Colon (tissue), 2 donors: ENCODE measurements around the gene PVALEF.

Experiments
- FAIRE-seq: peaks from 2 replicates; lab custom pipeline; 2012; peaks lifted over from hg19 to GRCh38; lab: Jason Lieb, UNC
- donor health status: control.
- donor health status: control.

PVALEF gene

GRCh38 chr17:81197409-81197795, 32.1 kb downstream of the PVALEF start:
- FAIRE-seq, result no peak

- no peak for FAIRE-seq
These were observed 32.7 kb downstream of the PVALEF start for GRCh38 chr17:81197831-81198490.

GRCh38 chr17:81198826-81199481, 33.6 kb downstream of the PVALEF start:
- FAIRE-seq, result no peak

DNA sequence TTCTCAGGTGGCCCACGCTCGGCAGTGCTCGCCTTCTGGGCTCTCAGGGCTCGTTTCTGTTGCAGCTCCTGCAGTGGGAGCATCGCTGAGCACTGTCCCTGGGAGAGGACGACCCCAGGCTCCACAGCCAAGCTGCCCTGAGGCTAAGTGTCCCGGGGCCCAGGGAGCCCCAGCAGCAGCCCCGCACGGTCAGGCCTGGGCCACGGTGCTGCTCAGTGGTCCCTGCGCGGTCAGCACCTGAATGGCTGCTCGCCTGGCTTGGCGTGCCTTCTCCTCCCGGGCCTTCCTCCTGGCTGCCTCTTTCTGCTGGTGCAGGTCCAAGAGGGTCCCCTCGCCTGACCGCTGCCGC, 34.1 kb downstream of the PVALEF start:
- FAIRE-seq, result no peak

DNA sequence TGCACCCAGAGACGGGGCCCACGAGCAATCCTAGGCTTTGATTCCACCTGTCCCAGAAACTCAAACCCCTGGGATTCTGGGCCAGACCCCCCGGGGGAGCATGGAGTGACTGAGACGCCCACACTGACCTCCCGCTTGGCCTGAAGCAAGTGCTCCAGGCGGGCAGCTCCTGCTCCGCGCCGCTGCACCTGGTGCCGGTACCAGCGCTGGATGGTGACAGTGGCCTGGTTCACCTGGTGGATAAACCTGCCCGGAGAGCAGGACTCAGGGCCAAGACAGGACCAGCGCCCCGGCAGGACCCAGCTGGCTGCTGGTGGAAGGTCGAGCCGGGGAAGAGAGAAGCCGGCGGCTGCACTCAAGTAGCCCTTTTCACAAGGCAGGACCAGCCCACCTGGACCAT, 34.9 kb downstream of the PVALEF start:
- FAIRE-seq, result no peak

DNA sequence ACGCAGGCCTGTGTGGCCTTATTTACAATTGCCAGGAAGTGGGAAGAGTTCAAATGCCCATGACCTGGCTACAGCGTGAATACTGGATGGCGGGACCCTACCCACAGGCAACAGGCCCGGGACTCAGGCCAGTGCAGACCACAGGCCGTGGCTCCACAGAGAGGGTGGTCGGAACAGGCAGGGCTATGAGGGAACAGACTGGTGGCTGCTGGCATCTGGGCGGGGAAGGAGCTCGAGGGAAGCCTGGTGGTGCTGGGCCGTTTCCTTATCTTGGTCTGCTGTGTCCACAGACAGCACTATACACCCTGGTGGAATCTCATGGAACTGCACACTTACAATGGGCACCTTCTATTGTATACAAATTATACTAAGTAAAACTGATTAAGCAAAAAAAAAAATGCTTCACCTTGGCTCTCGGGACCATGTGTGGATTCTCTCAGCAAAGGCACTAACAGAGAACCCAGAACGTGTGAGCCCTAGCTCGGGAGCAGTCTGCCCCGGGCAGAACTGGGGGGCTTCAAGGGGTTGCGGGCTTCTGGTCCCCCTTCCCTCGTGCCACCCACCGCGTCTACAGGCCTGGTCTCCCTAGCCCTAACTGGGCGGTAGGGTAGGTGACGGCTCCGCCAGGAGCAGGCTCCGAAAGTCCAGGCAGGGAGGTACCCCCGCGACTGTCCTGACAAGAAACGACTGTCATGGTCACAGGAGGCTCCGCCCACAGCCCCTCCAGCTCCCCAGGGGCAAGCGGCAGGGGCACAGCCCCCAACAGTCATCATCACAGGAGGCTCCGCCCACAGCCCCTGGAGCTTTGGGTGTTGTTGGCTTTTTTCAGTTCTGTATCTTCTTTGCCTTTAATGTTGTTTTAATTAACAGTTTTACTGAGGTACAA, 35.6 kb downstream of the PVALEF start:
- no peak for FAIRE-seq

- no peak for FAIRE-seq
These were observed 37.0 kb downstream of the PVALEF start for GRCh38 chr17:81202318-81202717.

GRCh38 chr17:81203136-81203535, 37.8 kb downstream of the PVALEF start:
- no peak for FAIRE-seq

DNA sequence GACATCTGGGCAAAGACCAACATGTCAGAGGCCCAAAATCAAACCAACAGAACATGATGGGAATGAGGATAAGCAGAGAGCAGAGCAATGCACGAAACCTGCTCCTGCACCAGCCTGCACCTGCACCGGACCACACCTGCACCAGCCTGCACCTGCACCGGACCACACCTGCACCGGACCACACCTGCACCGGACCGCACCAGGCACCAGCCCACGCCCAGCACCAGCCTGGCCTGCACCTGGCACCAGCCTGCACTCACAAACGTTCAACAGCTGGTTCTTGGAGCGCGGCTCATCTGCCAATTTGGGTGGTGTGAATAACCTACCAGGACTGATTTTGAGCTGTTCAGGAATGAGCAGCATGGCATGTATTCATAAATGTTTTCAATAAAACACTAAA, 39.3 kb downstream of the PVALEF start:
- FAIRE-seq, result no peak

DNA sequence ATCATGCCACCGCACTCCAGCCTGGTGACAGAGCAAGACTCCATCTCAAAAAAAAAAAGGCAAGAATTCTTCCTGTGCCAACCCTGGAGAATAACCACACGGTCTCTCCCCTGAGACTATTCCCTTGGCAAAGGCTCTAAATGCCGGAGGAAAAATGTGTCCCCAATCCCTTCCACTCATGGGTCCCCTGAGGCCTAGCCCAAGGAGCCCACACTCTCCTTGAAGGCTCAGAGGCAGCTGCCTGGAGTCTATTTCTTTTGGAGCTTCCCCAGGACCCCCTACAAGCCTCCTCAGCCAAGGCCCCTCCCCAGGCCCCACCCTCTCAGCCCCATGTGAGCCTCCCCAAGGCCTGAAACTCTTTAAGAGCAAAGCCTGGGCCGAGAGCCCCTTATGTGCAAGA, 40.9 kb downstream of the PVALEF start:
- no peak for FAIRE-seq

DNA sequence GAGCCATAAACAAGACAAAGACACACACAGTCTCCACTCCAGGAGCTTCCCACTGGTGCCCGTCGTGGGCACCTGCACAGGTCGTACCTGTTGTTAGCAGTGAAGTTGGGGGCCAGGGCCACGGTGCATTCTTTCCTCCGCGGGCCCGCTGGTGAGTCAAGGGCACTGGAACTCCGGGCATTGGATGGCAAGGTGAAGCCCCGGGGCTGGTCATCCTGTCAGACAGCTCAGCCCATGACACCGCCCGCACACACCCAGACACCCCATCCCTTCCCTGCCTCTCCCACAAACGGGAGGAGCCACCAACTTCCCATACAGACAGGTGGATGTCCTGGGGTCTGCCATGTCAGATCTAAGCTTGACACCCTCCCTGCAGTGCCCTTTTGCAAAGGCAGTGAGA, 41.4 kb downstream of the PVALEF start:
- FAIRE-seq, result no peak

- FAIRE-seq, result no peak
These were observed 42.6 kb downstream of the PVALEF start for GRCh38 chr17:81207610-81208581.

GRCh38 chr17:81208651-81209050, 43.3 kb downstream of the PVALEF start:
- no peak for FAIRE-seq

DNA sequence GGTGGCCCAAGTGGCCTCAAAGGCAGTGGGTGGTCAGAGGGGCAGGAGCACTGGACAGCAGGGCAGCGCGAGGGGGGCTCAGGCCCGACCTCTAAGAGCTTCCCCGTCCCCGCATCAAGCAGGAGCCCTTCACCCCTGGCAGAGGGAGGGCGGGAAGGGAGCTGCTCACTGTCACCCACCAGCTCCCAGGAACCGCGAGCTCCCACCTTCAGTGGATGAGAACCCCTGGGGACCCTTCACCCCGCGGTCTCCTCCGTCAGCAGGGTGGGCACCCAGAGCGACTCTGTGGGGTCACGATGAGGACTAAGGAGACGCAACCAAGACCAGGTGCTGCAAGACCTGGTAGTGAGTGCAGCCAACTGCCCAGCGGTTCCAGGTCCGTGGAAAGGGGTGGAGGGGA, 43.8 kb downstream of the PVALEF start:
- FAIRE-seq, result no peak

- FAIRE-seq, result no peak
These were observed 45.2 kb downstream of the PVALEF start for GRCh38 chr17:81210466-81210865.

- FAIRE-seq, result no peak
These were observed 45.6 kb downstream of the PVALEF start for GRCh38 chr17:81210868-81211267.

- no peak for FAIRE-seq
These were observed 47.1 kb downstream of the PVALEF start for GRCh38 chr17:81212365-81212764.

GRCh38 chr17:81213978-81214377, 48.7 kb downstream of the PVALEF start:
- no peak for FAIRE-seq

- FAIRE-seq, result no peak
These were observed 52.2 kb downstream of the PVALEF start for GRCh38 chr17:81217491-81217890.

GRCh38 chr17:81218459-81218858, 53.2 kb downstream of the PVALEF start:
- FAIRE-seq, result no peak

GRCh38 chr17:81218991-81219390, 53.7 kb downstream of the PVALEF start:
- FAIRE-seq, result no peak
